Ishikawa (cell line): ENCODE results near the gene WWTR1.

ENCODE experiments used
- EP300 ChIP-seq: IDR thresholded peaks from 2 replicates; pipeline ENCODE4 v1.6.1; 2012; ENCODE audit warnings: borderline replicate concordance
- FOXM1 ChIP-seq: IDR thresholded peaks from 2 replicates; pipeline ENCODE4 v1.6.1; 2012; ENCODE audit warnings: low read depth, borderline replicate concordance
- TAF1 ChIP-seq: IDR thresholded peaks from 2 replicates; pipeline ENCODE4 v1.6.1; 2012; ENCODE audit warnings: low read depth, mild to moderate bottlenecking

GRCh38 chr3:149507491-149508324 is 150.1 kb downstream of the WWTR1 start:
- TF ChIP-seq FOXM1 (no peak), TAF1 (no peak), EP300 (no peak)
